NCI-H2107 (cell line): ENCODE measurements around the gene CDH23.

Source experiments
- DNase-seq: peaks from one replicate; lab custom pipeline; 2025; lab: John Stamatoyannopoulos, UW

CDH23 gene

DNA sequence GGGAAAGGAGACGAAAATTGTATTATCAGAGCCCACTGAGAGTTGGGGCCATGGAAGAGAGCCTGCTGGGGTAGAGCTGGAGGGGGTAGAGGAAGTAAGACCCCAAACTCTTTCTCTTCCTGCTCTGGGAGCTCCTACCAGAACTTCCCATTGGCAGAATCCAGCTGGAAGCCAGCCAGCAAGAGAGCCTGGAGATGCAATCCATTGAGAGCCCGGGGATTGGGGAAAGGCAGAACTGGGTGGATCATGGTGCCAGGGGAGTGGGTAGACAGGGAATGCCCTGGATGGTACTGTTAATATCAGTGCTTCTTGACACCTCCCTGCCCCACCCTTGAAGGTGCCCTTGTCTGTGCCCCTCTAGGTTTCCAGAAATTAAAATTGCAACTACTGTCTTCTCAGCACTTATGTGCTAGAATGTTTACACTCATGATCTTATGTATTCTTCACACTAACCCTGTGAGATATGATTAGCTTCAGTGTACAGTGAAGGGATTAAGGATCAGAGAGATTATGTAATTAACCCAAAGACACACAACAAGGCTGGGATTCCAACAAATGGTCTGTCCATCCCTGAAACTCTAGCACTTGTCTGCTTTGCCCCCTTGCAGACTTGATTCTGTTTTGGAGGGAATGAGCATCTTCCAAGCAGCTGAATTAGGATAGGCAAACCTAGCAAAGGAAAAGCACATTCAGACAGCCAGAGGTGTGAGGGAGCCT, 168.7 kb downstream of the CDH23 start:
- no peak for DNase-seq

GRCh38 chr10:71567006-71567405, 170.3 kb downstream of the CDH23 start:
- DNase-seq, result no peak

GRCh38 chr10:71568896-71569492, 172.3 kb downstream of the CDH23 start:
- DNase-seq, result no peak

GRCh38 chr10:71569775-71570588, 173.3 kb downstream of the CDH23 start:
- no peak for DNase-seq

GRCh38 chr10:71571460-71572175, 174.9 kb downstream of the CDH23 start:
- DNase-seq, result no peak

DNA sequence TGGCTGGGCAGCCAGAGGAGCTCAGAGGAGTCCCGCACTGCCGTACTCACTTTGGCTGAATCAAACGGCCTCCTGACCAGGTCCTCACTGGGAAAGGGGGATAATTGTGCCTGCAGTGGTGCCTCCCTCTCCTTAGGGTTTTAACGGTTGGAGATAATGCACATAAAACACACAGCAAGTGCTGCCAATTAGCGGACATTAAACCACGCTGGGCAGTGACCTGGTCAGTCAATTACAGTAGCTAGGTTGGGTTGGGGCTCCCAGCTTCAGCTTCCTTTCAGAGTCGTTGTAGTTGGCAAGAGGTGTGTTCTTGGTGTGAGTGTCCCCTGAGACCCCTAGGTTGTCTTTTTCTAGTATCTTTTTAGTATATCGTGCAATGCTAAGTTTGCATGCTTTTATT, 176.2 kb downstream of the CDH23 start:
- no peak for DNase-seq

GRCh38 chr10:71573562-71574518, 177.1 kb downstream of the CDH23 start:
- DNase-seq, result no peak

- no peak for DNase-seq
Measured at GRCh38 chr10:71575451-71575850, 178.7 kb downstream of the CDH23 start.

- no peak for DNase-seq
Measured at GRCh38 chr10:71575934-71576801, 179.4 kb downstream of the CDH23 start.

- DNase-seq, result no peak
Measured at GRCh38 chr10:71576842-71577241, 180.1 kb downstream of the CDH23 start.

GRCh38 chr10:71577345-71577744, 180.6 kb downstream of the CDH23 start:
- no peak for DNase-seq

- no peak for DNase-seq
Measured at GRCh38 chr10:71578069-71578468, 181.3 kb downstream of the CDH23 start.

GRCh38 chr10:71579668-71580067, 182.9 kb downstream of the CDH23 start:
- DNase-seq, result no peak

- no peak for DNase-seq
Measured at GRCh38 chr10:71580415-71580814, 183.7 kb downstream of the CDH23 start.

GRCh38 chr10:71580926-71581325, 184.2 kb downstream of the CDH23 start:
- no peak for DNase-seq

- no peak for DNase-seq
Measured at GRCh38 chr10:71581376-71581775, 184.7 kb downstream of the CDH23 start.

GRCh38 chr10:71582019-71582418, 185.3 kb downstream of the CDH23 start:
- no peak for DNase-seq

DNA sequence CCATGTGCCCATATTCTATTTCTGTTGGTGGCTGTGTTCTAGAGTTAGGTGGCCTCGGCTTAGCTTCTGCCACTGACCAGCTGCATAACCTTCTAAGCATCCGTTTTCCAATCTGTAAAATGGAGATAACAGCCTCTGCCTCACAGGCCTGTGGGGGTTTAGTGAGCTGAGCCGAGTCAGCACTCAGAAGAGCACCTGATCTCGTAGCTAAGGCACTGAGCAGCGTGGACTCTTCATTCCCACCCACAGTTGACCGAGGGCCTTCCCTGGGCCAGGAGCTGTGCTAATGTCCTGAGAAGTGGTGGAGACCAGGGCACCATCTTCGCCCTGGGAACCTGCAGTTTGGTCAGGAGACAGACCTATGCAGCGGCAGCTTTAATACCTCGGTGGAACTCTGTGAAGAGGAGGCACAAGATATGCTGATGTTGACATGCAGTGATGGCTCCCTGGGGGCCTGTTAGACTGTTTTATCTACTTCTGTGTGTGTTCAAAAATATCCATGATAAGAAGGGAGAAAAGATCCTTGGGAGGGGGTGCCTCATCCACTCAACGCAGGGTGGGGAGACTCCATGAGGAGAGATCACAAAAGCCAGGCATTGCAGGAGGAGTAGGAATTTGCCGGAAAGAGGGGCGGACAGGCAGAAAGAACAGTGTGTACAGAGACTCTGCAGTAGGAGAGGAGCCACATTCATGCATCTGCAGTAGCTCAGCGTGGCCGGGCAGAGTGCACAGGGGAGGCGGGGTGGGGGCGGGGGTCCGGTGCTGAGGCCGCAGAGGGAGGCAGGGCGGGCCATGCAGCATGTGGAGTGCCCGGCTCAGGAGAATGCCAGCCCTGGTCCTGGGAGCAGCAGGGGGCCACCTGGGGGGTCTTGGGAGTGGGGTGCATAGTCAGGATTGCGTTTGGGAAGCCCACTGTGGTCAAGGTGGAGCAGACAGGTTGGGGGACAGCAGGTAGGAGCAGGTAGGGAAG, 186.1 kb downstream of the CDH23 start:
- DNase-seq, result no peak

- no peak for DNase-seq
Measured at GRCh38 chr10:71584461-71584860, 187.7 kb downstream of the CDH23 start.
